Measurements from ENCODE around the gene C2orf74.

C2orf74 gene

DNA sequence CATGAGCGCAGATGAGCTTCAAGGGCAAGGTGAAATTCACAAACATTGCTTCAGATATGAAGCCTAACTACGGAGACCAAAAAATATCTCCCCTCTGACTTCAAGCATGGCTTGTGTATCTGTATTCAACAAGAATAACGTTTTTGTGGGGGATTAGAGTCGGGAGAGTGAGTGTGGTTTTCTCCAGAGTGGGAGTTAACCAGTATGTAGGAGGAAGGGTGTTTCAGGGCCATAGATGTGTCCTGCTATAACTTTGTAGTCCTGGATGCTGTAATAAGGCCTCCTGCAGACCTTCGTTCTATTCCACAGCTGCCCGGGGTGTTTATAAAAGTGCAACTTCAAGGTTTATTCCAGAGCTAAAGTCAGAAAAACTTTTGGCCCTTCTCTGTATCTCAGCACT is 12.9 kb upstream of the C2orf74 start:
- H2AFZ ChIP-seq (ENCODE audit: low read depth, low read length), result no peak overlapping the region
- no peaks in the 10 kb centered on the region; the same call in 1 of the 2 replicates for H3K79me2 ChIP-seq (ENCODE audit: low read length)

DNA sequence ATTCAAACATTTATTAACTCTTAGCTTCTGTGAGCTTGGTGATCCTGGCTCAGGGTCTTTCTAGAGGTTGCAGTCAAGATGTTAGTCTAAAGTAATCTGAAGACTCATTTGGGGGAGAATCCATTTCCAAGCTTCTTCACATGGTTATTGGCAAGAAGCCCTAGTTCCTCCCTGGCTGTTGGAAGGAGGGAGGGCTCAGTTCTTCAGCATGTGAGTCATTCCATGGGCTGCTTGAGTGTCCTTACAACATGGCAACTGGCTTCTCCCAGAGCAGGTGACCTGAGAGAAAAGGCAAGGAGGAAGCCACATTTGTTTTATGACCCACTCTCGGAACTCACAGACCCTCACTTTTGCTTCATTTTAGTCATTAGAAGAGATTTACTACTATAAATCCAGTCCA is 10.6 kb upstream of the C2orf74 start:
- Histone ChIP-seq H4K20me1 (ENCODE audit: insufficient read depth, low read length) (no peaks in the 10 kb centered on the region), H3K27ac (ENCODE audit: low read length) (no peak overlapping the region), H3K4me2 (ENCODE audit: low read length) (no peak overlapping the region), H3K79me2 (ENCODE audit: low read length) (no peaks in the 10 kb centered on the region), H2AFZ (ENCODE audit: low read depth, low read length) (no peak overlapping the region), H3K4me1 (ENCODE audit: low read length) (no peaks in the 10 kb centered on the region), H3K9ac (ENCODE audit: low read length) (no peak overlapping the region), H3K36me3 (replicated peaks; ENCODE audit: low read depth, low read length) (peaks cover 11% of the 10 kb centered on the region), H3K27me3 (ENCODE audit: low read depth, low read length) (no peaks in the 10 kb centered on the region), H3K9me3 (ENCODE audit: insufficient read depth, low read length) (no peaks in the 10 kb centered on the region), H3K4me3 (ENCODE audit: low read length) (no peak overlapping the region)
- no peak for TF ChIP-seq EZH2phosphoT487 (IDR thresholded peaks at IDR 0.05; ENCODE audit: low read depth)
- TF ChIP-seq, protein P1, sequence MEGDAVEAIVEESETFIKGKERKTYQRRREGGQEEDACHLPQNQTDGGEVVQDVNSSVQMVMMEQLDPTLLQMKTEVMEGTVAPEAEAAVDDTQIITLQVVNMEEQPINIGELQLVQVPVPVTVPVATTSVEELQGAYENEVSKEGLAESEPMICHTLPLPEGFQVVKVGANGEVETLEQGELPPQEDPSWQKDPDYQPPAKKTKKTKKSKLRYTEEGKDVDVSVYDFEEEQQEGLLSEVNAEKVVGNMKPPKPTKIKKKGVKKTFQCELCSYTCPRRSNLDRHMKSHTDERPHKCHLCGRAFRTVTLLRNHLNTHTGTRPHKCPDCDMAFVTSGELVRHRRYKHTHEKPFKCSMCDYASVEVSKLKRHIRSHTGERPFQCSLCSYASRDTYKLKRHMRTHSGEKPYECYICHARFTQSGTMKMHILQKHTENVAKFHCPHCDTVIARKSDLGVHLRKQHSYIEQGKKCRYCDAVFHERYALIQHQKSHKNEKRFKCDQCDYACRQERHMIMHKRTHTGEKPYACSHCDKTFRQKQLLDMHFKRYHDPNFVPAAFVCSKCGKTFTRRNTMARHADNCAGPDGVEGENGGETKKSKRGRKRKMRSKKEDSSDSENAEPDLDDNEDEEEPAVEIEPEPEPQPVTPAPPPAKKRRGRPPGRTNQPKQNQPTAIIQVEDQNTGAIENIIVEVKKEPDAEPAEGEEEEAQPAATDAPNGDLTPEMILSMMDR (IDR thresholded peaks at IDR 0.05; ENCODE audit: low read depth, low read length), result no peak

More for the DNA sequence above, 12.9 kb upstream of the C2orf74 start:
- H3K4me1 ChIP-seq (ENCODE audit: low read length), result 0 out of 2 replicates have a peak, but pooled peaks cover 4% of the 10 kb centered on the region
- no peak overlapping the region for H3K4me2 ChIP-seq (ENCODE audit: low read length)
- no peaks in the 10 kb centered on the region for H3K9me3 ChIP-seq (ENCODE audit: insufficient read depth, low read length)
- H3K9ac ChIP-seq (ENCODE audit: low read length), result no peak overlapping the region
- peaks cover 11% of the 10 kb centered on the region for H3K36me3 ChIP-seq (replicated peaks; ENCODE audit: low read depth, low read length)
- no peaks in the 10 kb centered on the region for H3K27me3 ChIP-seq (ENCODE audit: low read depth, low read length)
- H4K20me1 ChIP-seq (ENCODE audit: insufficient read depth, low read length), result no peaks in the 10 kb centered on the region
- H3K4me3 ChIP-seq (ENCODE audit: low read length), result no peak overlapping the region
- H3K27ac ChIP-seq (ENCODE audit: low read length), result no peak overlapping the region
- TF ChIP-seq, protein P1 (IDR thresholded peaks at IDR 0.05; ENCODE audit: low read depth, low read length), result no peak
- TF ChIP-seq EZH2phosphoT487 (IDR thresholded peaks at IDR 0.05; ENCODE audit: low read depth), result no peak

DNA sequence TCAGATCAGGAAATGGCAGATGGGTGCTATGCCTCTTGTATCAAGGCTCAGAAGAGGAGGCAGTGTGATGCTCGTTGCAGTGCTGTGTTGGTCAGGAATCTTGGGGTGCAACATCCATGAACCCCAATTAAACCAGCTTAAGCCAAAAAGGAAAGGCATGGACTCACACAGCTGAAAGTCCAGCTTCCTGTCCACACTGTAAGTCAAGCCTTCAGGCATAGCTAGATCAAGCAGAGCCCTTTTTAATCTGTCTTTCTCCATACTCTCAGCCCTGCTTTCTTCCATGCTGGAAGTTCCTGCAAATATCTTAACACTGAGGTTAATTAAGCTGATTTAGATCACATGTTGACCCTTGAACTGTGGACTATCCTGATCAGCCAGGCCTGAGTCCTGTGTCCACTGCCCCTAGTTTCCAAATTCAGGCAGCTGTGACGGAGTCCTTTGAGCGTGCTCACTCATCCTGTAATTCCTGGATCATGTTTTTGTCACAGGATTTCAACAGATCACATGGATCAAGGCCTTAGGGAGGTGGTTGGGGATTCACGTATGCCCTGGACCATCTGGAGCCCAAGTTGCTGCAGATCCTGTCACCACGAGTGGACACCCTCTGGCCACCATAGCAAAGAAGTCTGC is 4.5 kb upstream of the C2orf74 start:
- no peaks in the 10 kb centered on the region for H3K27me3 ChIP-seq (ENCODE audit: low read depth, low read length)
- no peak overlapping the region for H3K9ac ChIP-seq (ENCODE audit: low read length)
- H3K36me3 ChIP-seq (replicated peaks; ENCODE audit: low read depth, low read length), result peaks cover 10% of the 10 kb centered on the region
- H2AFZ ChIP-seq (ENCODE audit: low read depth, low read length), result no peak overlapping the region
- no peak overlapping the region for H3K4me2 ChIP-seq (ENCODE audit: low read length)
- no peaks in the 10 kb centered on the region for H4K20me1 ChIP-seq (ENCODE audit: insufficient read depth, low read length)
- no peaks in the 10 kb centered on the region for H3K9me3 ChIP-seq (ENCODE audit: insufficient read depth, low read length)
- no peak for TF ChIP-seq EZH2phosphoT487 (IDR thresholded peaks at IDR 0.05; ENCODE audit: low read depth)
- TF ChIP-seq, protein P1 (IDR thresholded peaks at IDR 0.05; ENCODE audit: low read depth, low read length), result no peak
- H3K79me2 ChIP-seq (ENCODE audit: low read length), result no peaks in the 10 kb centered on the region
- H3K4me3 ChIP-seq (ENCODE audit: low read length), result no peak overlapping the region
- peaks cover 8% of the 10 kb centered on the region for H3K4me1 ChIP-seq (ENCODE audit: low read length)
- no peak overlapping the region for H3K27ac ChIP-seq (ENCODE audit: low read length)

DNA sequence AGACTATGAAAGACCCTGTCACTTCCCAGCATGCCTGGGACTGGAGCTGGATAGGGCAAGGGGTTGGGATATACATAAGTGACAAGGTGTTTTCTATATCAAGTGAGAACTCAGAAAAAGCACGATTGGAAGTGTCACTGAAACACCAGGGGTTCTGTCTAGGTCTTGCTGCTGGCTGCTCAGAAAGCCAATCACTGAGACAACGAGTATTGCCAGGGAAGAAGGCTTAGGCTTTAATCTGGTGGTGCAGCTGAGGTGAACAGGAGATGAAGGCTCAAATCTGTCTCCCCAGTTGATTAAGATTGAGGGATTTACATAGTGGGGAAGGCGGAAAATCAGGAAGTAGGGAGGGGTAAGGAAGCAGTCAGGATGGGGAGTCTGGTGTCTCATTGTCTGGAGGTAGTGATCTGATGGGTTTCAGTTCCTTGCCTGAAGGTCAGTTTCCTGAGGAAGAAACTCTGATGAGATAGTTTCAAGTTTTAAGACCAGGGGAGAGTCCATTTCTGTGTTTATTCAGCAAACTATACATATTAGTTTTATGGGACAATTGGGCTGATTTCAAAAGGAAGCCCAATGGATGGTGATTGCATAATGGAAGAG is 3.5 kb upstream of the C2orf74 start:
- peaks cover 8% of the 10 kb centered on the region for H3K4me1 ChIP-seq (ENCODE audit: low read length)
- H3K27ac ChIP-seq (ENCODE audit: low read length), result peak overlapping the region; percentile 9; the same call in 1 of the 2 replicates
- no peak for TF ChIP-seq EZH2phosphoT487 (IDR thresholded peaks at IDR 0.05; ENCODE audit: low read depth)
- TF ChIP-seq, protein P1 (IDR thresholded peaks at IDR 0.05; ENCODE audit: low read depth, low read length), result no peak
- H3K36me3 ChIP-seq (replicated peaks; ENCODE audit: low read depth, low read length), result peaks cover 15% of the 10 kb centered on the region
- H4K20me1 ChIP-seq (ENCODE audit: insufficient read depth, low read length), result no peaks in the 10 kb centered on the region
- H3K27me3 ChIP-seq (ENCODE audit: low read depth, low read length), result no peaks in the 10 kb centered on the region
- H3K4me2 ChIP-seq (ENCODE audit: low read length), result no peak overlapping the region
- no peak overlapping the region for H3K4me3 ChIP-seq (ENCODE audit: low read length)
- H3K9ac ChIP-seq (ENCODE audit: low read length), result no peak overlapping the region
- H3K9me3 ChIP-seq (ENCODE audit: insufficient read depth, low read length), result no peaks in the 10 kb centered on the region
- no peaks in the 10 kb centered on the region for H3K79me2 ChIP-seq (ENCODE audit: low read length)
- no peak overlapping the region for H2AFZ ChIP-seq (ENCODE audit: low read depth, low read length)

Measured in OCI-LY3 (cell line).